Kidney epithelial cell (primary cell): ENCODE measurements around the gene THOC5. TPM values are rescaled to one million over a fixed set of nuclear protein-coding genes. Genes with fewer than 3 reads are reported as not detected.
A peak's percentile ranks its signal among the peaks of the same experiment; 100 is the strongest.
"Not testable (repeated sequence)": the region's sequence is repeated elsewhere in the genome, so short reads cannot be mapped to it uniquely, and the experiment has no call there.

Source experiments
- DNase-seq: peaks from one replicate; pipeline ENCODE4 v3.0.0-alpha.2; 2010; ENCODE audit warnings: low read depth
- H3K27me3 ChIP-seq: 2 replicates; pipeline ENCODE4 v1.6.0; 2011; ENCODE audit warnings: low read length; ENCODE audit not compliant: control insufficient read depth, insufficient read depth
- H3K36me3 ChIP-seq: 2 replicates; pipeline ENCODE4 v1.5.1; 2011; ENCODE audit warnings: low read length; ENCODE audit not compliant: control insufficient read depth, insufficient read depth
- H3K4me3 ChIP-seq: 2 replicates; pipeline ENCODE4 v1.5.1; 2011; ENCODE audit warnings: low read depth, mild to moderate bottlenecking, control low read depth, low read length
- CTCF ChIP-seq: IDR thresholded peaks from 2 replicates; pipeline ENCODE4 v1.5.1; 2011; ENCODE audit warnings: mild to moderate bottlenecking, moderate library complexity, low read length, control low read depth, inconsistent platforms; ENCODE audit not compliant: insufficient read depth, poor library complexity, severe bottlenecking
- total RNA-seq: library from RNA; depleted of rRNA; stranded (reverse); fragments of >200 nt; gene quantifications from 2 replicates; pipeline ENCODE4 v1.2.3, GENCODE V29; 2015

THOC5 gene
- total RNA-seq, 1 donor from 2014 or later: 51.6 TPM

GRCh38 chr22:29503811-29504372 lies 49.7 kb downstream of the THOC5 start:
- Histone ChIP-seq H3K36me3 (peaks cover 1% of the 10 kb centered on the region), H3K27me3 (no peaks in the 10 kb centered on the region), H3K4me3 (no peak overlapping the region)
- peak; percentile 19 for DNase-seq
- TF ChIP-seq CTCF: no peak

GRCh38 chr22:29499852-29500251 lies 53.7 kb downstream of the THOC5 start:
- TF ChIP-seq CTCF: no peak
- Histone ChIP-seq H3K4me3 (no peak overlapping the region), H3K27me3 (no peaks in the 10 kb centered on the region), H3K36me3 (no peaks in the 10 kb centered on the region)
- no peak for DNase-seq

DNA sequence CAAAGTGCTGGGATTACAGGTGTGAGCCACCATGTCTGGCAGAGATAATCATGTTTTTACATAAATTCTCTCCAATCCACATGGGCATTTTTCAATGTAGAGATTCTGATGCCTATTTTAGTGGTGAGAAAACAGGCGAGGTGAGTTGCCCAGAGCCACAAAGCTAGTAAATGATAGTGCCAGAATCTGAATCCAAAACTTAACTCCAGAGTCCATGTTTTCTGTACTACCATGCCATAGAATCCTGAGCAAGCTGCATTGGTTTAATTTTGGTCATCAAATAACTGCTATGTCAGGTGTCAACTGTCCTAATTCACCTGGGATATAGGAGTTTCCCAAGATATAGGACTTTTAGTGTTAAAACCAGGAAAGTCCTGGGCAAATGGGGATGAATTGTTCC lies 59.9 kb downstream of the THOC5 start:
- Histone ChIP-seq H3K4me3 (no peak overlapping the region), H3K27me3 (no peaks in the 10 kb centered on the region), H3K36me3 (no peaks in the 10 kb centered on the region)
- no peak for TF ChIP-seq CTCF
- no peak for DNase-seq

DNA sequence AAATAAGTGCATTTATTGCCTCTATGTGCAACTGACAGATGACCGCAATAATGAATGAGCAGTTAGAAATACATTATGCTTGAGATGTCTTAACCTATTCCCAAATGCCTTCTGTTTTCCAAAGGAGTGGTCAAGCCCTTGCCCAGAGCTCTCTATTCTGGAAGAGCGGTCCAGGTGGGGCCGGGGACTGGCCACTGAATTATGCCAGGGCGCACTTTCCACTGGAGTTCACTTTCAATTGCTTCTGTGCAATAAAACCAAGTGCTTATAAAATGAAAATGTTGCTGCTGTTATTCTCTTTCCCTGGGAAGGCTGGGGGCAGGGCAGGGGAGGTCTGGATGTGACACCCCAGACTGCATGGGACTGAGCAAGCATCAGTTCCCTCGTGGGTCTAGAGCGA lies 62.5 kb downstream of the THOC5 start:
- no peak for DNase-seq
- no peak for TF ChIP-seq CTCF
- no peaks in the 10 kb centered on the region for H3K36me3 ChIP-seq
- H3K4me3 ChIP-seq: no peak overlapping the region
- no peaks in the 10 kb centered on the region for H3K27me3 ChIP-seq

GRCh38 chr22:29489127-29489780 lies 64.3 kb downstream of the THOC5 start:
- H3K36me3 ChIP-seq, H3K4me3 ChIP-seq, H3K27me3 ChIP-seq, DNase-seq: not testable (repeated sequence)

DNA sequence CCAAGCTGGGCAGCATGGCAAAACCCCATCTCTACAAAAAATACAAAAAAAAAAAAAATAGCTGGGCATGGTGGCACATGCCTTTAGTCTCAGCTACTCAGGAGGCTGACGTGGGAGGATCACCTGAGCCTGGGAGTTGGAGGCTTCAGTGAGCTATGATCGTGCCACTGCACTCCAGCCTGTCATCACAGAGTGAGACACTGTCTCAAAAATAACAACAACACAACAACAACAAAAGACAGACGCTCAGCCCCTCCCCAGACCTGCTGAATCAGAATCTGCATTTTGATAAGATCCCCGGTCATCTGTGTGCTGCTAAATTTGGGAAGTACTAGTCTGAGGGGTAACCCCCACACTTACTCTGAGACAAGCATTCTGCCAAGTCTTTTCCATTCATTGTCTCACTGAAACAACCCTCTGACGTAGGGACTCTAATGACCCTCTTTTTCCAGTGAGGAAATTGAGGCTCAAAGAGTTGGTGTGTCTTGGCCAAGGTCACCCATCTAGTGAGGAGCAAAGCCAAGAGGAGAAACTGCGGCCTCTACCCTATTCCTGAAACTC lies 66.1 kb downstream of the THOC5 start:
- no peak for DNase-seq
- H3K4me3 ChIP-seq: no peak overlapping the region
- H3K27me3 ChIP-seq: peaks cover 2% of the 10 kb centered on the region

More for the DNA sequence above, 66.1 kb downstream of the THOC5 start:
- no peak for TF ChIP-seq CTCF
- H3K36me3 ChIP-seq: no peaks in the 10 kb centered on the region
